ENCODE measurements around the gene PNPLA7. TPM values are rescaled to one million over a fixed set of nuclear protein-coding genes. Genes with fewer than 3 reads are reported as not detected.

Gene PNPLA7
- total and polyA plus RNA-seq, 4 donors: 0.79 to 8.9 (median 7.7) TPM

DNA sequence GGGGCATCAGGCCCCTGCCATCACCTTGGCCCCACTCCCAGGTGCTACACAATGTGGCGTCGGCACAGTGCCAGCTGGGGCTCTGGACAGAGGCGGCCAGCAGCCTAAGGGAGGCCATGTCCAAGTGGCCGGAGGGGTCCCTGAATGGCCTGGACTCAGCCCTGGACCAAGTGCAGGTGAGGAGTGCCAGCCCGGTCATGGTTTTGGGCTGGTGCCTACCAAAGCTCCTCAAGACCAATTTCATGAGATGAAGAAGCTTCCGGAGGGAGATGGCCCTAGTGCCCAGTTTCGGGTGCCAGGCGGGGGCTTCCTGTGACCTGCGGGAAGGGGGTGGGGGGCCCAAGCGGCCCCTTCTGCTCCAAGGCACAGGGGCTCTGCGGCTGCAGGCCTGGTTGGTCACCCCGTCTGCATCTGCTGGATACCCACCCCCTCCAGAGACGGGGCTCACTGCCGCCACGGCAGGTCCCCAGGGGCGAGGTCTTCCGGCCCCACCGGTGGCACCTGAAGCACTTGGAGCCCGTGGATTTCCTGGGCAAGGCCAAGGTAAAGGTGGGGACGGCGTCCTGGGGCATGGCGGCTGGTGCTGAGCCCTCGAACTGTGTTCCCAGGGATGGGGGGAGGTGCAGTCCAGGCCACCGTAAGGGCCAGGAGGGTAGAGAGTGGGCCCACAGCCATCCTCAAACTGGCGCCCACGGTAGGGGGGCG, 121.2 kb downstream of the PNPLA7 start:
- Histone ChIP-seq H3K36me3 (ENCODE audit: control insufficient read depth in 4 of 4, insufficient read depth in 4 of 4, low read length in 4 of 4) (no peaks in the 10 kb centered on the region), H3K9ac (ENCODE audit: insufficient read depth in 1 of 2, low read length in 2 of 2) (no peak overlapping the region), H3K4me3 (no peak overlapping the region), H3K9me3 (ENCODE audit: control insufficient read depth in 4 of 4, insufficient read depth in 3 of 4, low read length in 3 of 4) (no peaks in the 10 kb centered on the region), H3K27me3 (ENCODE audit: control insufficient read depth in 3 of 3, insufficient read depth in 3 of 3, low read length in 2 of 3) (no peaks in the 10 kb centered on the region), H3K4me1 (ENCODE audit: control insufficient read depth in 5 of 5, insufficient read depth in 5 of 5, low read length in 5 of 5) (peaks cover 0 to 4% (median 0%) of the 10 kb centered on the region in 5 donors), H3K27ac (ENCODE audit: low read depth in 1 of 2, low read length in 1 of 2) (no peak overlapping the region)
- DNase-seq (no peak), ATAC-seq (ENCODE audit: insufficient read depth, low FRiP score) (no peak)
- TF ChIP-seq, protein P1, sequence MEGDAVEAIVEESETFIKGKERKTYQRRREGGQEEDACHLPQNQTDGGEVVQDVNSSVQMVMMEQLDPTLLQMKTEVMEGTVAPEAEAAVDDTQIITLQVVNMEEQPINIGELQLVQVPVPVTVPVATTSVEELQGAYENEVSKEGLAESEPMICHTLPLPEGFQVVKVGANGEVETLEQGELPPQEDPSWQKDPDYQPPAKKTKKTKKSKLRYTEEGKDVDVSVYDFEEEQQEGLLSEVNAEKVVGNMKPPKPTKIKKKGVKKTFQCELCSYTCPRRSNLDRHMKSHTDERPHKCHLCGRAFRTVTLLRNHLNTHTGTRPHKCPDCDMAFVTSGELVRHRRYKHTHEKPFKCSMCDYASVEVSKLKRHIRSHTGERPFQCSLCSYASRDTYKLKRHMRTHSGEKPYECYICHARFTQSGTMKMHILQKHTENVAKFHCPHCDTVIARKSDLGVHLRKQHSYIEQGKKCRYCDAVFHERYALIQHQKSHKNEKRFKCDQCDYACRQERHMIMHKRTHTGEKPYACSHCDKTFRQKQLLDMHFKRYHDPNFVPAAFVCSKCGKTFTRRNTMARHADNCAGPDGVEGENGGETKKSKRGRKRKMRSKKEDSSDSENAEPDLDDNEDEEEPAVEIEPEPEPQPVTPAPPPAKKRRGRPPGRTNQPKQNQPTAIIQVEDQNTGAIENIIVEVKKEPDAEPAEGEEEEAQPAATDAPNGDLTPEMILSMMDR (IDR thresholded peaks at IDR 0.05; ENCODE audit: control extremely low read depth, extremely low read depth): no peak
- WGBS, 2 donors: 87 to 92% methylated on average over 26 to 27 of the region's 27 CpGs

GRCh38 chr9:137428311-137428630, 121.9 kb downstream of the PNPLA7 start:
- no peaks in the 10 kb centered on the region for H3K36me3 ChIP-seq (ENCODE audit: control insufficient read depth in 4 of 4, insufficient read depth in 4 of 4, low read length in 4 of 4)
- WGBS, 2 donors: 74 to 95% methylated on average over 6 of the region's 6 CpGs
- no peaks in the 10 kb centered on the region for H3K27me3 ChIP-seq (ENCODE audit: control insufficient read depth in 3 of 3, insufficient read depth in 3 of 3, low read length in 2 of 3)
- DNase-seq (no peak), ATAC-seq (ENCODE audit: insufficient read depth, low FRiP score) (no peak)
- no peak overlapping the region for H3K27ac ChIP-seq (ENCODE audit: low read depth in 1 of 2, low read length in 1 of 2)
- no peak overlapping the region for H3K4me3 ChIP-seq
- H3K9ac ChIP-seq (ENCODE audit: insufficient read depth in 1 of 2, low read length in 2 of 2): no peak overlapping the region
- TF ChIP-seq, protein P1 (IDR thresholded peaks at IDR 0.05; ENCODE audit: control extremely low read depth, extremely low read depth): no peak
- peaks cover 0 to 4% (median 0%) of the 10 kb centered on the region in 5 donors for H3K4me1 ChIP-seq (ENCODE audit: control insufficient read depth in 5 of 5, insufficient read depth in 5 of 5, low read length in 5 of 5)
- H3K9me3 ChIP-seq (ENCODE audit: control insufficient read depth in 4 of 4, insufficient read depth in 3 of 4, low read length in 3 of 4): no peaks in the 10 kb centered on the region

DNA sequence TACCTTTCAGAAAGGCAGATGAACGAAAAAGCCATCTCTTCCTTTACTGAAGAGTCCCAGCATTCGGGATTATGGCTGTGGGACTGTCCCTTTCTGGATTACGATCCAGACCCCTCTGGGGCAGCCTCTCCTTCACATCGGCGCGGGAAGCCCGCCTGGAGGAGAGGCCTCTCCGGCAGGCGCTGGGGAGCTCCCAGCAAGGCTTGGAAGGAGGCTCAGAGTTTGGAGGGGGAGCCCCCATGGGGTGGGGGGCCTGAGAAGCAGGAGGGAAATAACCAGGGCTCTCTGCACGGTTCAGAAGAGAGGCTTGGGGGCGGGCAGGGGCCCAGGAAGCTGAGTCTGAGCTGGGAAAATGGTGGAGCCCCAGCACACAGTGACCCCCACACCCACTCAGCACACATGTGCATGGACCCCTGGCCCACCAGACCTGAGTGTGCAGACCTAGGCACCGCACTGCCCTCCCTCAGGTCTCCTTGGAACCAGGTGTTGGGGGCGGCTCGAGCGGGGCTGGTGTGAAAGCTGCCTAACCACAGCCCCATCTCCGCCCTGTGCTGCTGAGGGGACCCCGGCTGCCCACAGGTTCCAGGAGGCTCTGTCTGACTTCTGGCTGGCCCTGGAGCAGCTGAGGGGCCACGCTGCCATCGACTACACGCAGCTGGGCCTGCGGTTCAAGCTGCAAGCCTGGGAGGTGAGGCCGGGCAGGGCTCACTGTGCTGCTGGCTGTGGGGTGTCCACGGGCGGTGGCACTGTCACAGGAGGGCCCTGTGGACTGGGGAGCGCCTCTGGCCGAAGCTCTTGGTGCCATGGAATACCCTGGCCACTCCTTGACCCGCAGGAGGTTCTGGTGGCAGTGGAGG, 122.5 kb downstream of the PNPLA7 start:
- ATAC-seq (ENCODE audit: insufficient read depth, low FRiP score) (no peak), DNase-seq (no peak)
- TF ChIP-seq, protein P1 (IDR thresholded peaks at IDR 0.05; ENCODE audit: control extremely low read depth, extremely low read depth): no peak
- WGBS, 2 donors: 84 to 91% methylated on average over 27 of the region's 27 CpGs
- Histone ChIP-seq H3K9me3 (ENCODE audit: control insufficient read depth in 4 of 4, insufficient read depth in 3 of 4, low read length in 3 of 4) (no peaks in the 10 kb centered on the region), H3K27me3 (ENCODE audit: control insufficient read depth in 3 of 3, insufficient read depth in 3 of 3, low read length in 2 of 3) (no peaks in the 10 kb centered on the region), H3K36me3 (ENCODE audit: control insufficient read depth in 4 of 4, insufficient read depth in 4 of 4, low read length in 4 of 4) (no peaks in the 10 kb centered on the region), H3K4me3 (no peak overlapping the region), H3K4me1 (ENCODE audit: control insufficient read depth in 5 of 5, insufficient read depth in 5 of 5, low read length in 5 of 5) (peaks cover 0 to 4% (median 0%) of the 10 kb centered on the region in 5 donors), H3K9ac (ENCODE audit: insufficient read depth in 1 of 2, low read length in 2 of 2) (no peak overlapping the region), H3K27ac (ENCODE audit: low read depth in 1 of 2, low read length in 1 of 2) (no peak overlapping the region)

Measured in lung (tissue), 12 donors.